ENCODE results near the gene SH2D1A. TPM values are rescaled to one million over a fixed set of nuclear protein-coding genes. Genes with fewer than 3 reads are reported as not detected.

Gene SH2D1A
- total RNA-seq, 1 donor from 2014 or later: not detected

DNA sequence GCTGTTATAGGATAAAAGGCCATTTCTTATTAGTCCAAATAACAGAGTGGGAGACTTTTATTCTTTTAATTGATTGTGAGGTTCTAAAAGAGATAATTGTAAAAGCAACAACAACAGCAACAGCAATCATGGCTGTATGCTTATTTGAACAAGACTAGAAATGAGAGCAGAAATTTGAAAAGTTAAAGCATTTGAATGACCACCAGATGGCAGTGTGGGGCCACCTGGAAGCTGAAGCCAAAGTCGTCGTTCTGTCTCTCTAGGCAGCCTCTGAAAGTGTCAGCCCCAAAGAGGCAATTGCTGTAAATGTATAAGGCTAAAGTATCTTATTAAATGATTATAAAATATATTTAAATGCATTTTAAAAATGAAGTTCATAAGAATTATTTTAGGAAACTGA, 42.2 kb downstream of the SH2D1A start:
- FAIRE-seq (no peak), DNase-seq (ENCODE audit: low read depth) (peak; percentile 34)
- Histone ChIP-seq H3K4me3 (ENCODE audit: low read depth, low read length) (no peak overlapping the region), H3K36me3 (ENCODE audit: control insufficient read depth, insufficient read depth, low read length) (no peaks in the 10 kb centered on the region), H3K27me3 (ENCODE audit: control insufficient read depth, insufficient read depth, low read length) (no peaks in the 10 kb centered on the region)
- TF ChIP-seq, protein P1, sequence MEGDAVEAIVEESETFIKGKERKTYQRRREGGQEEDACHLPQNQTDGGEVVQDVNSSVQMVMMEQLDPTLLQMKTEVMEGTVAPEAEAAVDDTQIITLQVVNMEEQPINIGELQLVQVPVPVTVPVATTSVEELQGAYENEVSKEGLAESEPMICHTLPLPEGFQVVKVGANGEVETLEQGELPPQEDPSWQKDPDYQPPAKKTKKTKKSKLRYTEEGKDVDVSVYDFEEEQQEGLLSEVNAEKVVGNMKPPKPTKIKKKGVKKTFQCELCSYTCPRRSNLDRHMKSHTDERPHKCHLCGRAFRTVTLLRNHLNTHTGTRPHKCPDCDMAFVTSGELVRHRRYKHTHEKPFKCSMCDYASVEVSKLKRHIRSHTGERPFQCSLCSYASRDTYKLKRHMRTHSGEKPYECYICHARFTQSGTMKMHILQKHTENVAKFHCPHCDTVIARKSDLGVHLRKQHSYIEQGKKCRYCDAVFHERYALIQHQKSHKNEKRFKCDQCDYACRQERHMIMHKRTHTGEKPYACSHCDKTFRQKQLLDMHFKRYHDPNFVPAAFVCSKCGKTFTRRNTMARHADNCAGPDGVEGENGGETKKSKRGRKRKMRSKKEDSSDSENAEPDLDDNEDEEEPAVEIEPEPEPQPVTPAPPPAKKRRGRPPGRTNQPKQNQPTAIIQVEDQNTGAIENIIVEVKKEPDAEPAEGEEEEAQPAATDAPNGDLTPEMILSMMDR (IDR thresholded peaks at IDR 0.05; ENCODE audit: insufficient read depth, low read length, severe bottlenecking): peak; percentile 56

DNA sequence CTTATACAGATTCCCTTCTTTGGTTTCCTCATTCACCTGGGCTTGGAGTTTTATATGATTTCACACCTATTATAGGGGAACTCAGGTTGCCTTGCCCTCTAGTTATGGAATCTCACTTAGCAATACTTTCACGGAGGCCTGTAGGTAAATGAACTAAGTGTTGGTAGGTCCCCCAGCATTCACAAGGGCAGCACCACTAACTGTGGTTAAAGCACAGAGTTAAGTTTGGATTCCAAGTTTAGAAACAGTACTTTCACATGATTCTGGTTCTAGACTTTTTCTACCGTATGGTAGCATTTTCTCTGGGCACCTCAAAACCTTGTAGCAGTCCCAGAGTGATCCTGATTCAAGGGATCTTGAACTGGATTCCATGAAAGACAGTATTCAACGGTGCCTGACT, 46.4 kb downstream of the SH2D1A start:
- no peaks in the 10 kb centered on the region for H3K36me3 ChIP-seq (ENCODE audit: control insufficient read depth, insufficient read depth, low read length)
- TF ChIP-seq, protein P1 (IDR thresholded peaks at IDR 0.05; ENCODE audit: insufficient read depth, low read length, severe bottlenecking): no peak

DNA sequence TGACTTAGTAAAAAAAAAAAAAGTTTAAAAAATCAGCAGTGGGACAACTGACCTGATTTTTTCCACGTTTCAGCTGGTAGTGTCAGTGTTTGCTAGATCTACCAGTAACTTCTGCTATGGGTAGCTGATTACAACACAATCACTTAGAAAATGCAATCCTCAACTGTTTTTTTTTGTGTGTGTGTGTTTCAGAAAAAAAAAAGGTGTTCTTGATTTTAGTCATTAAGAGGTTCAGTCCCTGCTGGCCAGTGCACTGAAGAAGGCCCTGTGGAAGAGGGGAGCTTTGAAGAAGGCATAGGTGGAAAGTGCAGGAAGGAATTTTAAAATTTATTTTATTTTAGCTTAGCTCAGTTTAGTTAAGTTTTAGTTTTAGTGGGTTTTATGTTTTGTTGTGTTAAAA, 46.9 kb downstream of the SH2D1A start:
- no peak overlapping the region for H3K4me3 ChIP-seq (ENCODE audit: low read depth, low read length)
- H3K36me3 ChIP-seq (ENCODE audit: control insufficient read depth, insufficient read depth, low read length): no peaks in the 10 kb centered on the region
- no peaks in the 10 kb centered on the region for H3K27me3 ChIP-seq (ENCODE audit: control insufficient read depth, insufficient read depth, low read length)
- FAIRE-seq (no peak), DNase-seq (ENCODE audit: low read depth) (no peak)
- TF ChIP-seq, protein P1 (IDR thresholded peaks at IDR 0.05; ENCODE audit: insufficient read depth, low read length, severe bottlenecking): no peak

More for the DNA sequence above, 46.4 kb downstream of the SH2D1A start:
- no peaks in the 10 kb centered on the region for H3K27me3 ChIP-seq (ENCODE audit: control insufficient read depth, insufficient read depth, low read length)
- H3K4me3 ChIP-seq (ENCODE audit: low read depth, low read length): no peak overlapping the region
- DNase-seq (ENCODE audit: low read depth): no peak
- FAIRE-seq: no peak

DNA sequence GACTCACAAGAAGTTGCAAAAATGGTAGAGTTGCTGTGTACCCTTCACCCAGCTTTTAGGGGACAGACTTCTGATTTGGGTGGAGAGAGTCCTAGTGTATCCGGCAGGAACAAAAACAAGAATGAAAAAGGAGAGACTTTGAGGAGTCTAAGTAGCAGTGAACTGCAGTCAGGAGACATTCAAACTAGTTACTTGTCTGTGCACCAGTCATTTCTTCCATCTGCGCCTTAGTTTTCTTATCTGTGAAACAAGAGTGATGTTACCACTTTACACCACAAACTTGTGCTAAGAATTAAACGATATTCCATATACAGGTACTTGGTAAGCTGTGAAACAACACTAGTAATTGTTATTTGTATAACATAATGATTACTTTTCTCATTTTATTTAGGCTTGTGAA, 47.3 kb downstream of the SH2D1A start:
- no peak overlapping the region for H3K4me3 ChIP-seq (ENCODE audit: low read depth, low read length)
- DNase-seq (ENCODE audit: low read depth): no peak
- no peak for FAIRE-seq
- no peaks in the 10 kb centered on the region for H3K27me3 ChIP-seq (ENCODE audit: control insufficient read depth, insufficient read depth, low read length)
- TF ChIP-seq, protein P1 (IDR thresholded peaks at IDR 0.05; ENCODE audit: insufficient read depth, low read length, severe bottlenecking): no peak
- no peaks in the 10 kb centered on the region for H3K36me3 ChIP-seq (ENCODE audit: control insufficient read depth, insufficient read depth, low read length)

DNA sequence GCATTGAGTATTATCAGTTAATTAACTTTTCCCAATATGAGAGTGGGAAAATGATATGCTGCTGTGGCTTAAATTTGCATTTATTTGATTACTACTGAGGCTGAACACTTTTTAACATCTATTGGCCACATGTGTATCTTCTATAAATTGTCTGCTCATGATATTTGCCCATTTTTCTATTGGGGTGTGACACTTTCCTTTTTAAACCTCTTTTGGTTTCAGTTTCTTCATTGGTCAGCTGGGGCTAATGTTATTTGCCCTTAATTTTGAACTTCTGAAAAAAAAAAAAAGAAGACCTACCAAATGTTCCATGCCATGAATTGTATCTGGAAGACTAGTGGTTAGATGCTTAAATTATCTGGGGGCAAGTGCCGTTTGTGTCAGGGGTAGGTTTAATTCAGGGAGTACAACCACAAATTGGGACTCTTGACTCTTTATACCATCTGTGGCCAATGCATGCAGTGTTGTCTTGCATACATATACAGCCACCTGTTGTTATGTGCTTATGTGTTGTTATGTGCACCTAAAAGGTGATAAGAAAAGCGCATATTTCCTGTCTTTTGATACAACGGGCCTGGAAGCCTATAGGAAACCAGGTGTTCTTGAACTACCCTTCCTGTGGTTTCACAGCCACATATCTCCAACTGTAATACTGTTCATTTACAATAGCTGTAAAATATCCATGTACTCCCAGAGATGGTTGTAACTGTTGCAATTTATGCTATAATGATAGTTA, 49.0 kb downstream of the SH2D1A start:
- no peaks in the 10 kb centered on the region for H3K36me3 ChIP-seq (ENCODE audit: control insufficient read depth, insufficient read depth, low read length)
- peak; percentile 28 for FAIRE-seq

More for the DNA sequence above, 49.0 kb downstream of the SH2D1A start:
- DNase-seq (ENCODE audit: low read depth): no peak
- TF ChIP-seq, protein P1 (IDR thresholded peaks at IDR 0.05; ENCODE audit: insufficient read depth, low read length, severe bottlenecking): no peak
- Histone ChIP-seq H3K4me3 (ENCODE audit: low read depth, low read length) (no peak overlapping the region), H3K27me3 (ENCODE audit: control insufficient read depth, insufficient read depth, low read length) (no peaks in the 10 kb centered on the region)

Measured in bronchial epithelial cell (primary cell).